GM18507 (cell line): ENCODE data around the gene TENM4.
"Not testable (repeated sequence)": the region's sequence is repeated elsewhere in the genome, so short reads cannot be mapped to it uniquely, and the experiment has no call there.

ENCODE experiments used
- DNase-seq: peaks from one replicate; pipeline ENCODE4 v3.0.0; 2011; ENCODE audit warnings: low read depth; ENCODE audit not compliant: insufficient read length; ENCODE audit errors: extremely low spot score
- FAIRE-seq: peaks from 2 replicates; lab custom pipeline; 2011; peaks lifted over from hg19 to GRCh38; lab: Jason Lieb, UNC

Gene TENM4

GRCh38 chr11:78834886-78835285, 605.9 kb downstream of the TENM4 start:
- FAIRE-seq (no peak), DNase-seq (no peak)

- no peak for DNase-seq
- no peak for FAIRE-seq
These were observed 607.6 kb downstream of the TENM4 start for GRCh38 chr11:78833237-78833636.

DNA sequence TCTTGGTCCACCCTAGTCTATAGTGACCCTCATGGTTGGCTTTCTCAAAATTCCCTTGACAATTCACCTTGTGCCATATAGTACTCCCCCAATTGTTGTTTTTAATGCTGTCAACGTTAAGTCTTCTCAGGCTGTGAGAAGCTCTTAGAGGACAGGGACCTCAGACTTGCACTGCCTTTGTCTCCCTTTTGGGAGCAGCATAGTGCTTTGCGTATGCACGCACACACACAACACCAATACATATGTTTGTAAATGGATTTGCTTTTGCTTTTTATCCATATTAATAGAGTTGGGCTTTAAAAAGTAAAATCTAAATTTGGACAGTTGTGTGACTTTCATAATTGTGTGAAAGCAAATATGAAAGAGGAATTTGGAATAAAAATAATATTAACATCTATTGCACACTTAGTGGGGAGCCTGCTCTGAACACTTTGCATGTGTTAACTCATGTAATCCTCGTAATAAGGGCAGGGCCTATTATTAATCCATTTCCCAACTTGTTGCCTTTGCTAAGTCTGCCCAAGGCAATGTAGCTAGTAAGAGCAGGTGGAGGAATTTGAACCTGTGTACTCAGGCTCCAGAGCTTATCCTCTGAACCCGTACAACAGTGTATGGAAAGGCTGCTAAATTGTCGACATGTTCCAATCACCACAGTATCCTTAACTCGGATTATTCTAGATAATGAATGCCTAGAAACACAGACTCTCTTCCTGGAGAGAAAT, 608.4 kb downstream of the TENM4 start:
- no peak for FAIRE-seq
- DNase-seq: no peak

DNA sequence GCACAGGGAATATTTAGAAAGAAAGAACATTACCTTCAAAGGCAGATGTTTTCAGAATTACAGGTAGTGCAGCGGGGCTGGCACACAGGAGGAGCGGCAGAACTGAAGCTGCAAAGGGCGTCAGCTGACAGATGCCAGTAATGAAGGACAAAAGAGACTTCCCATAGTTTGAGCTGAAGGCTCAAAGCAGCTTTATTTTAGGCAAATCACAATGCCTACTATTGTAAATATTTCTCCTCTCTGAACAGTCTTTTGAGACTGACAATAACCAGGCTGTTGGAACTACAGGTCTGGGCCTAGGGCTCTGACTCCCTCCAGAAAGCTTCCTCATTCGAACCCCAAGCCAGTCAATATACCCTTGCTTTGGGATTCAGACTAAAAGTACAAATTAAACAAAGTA, 609.3 kb downstream of the TENM4 start:
- no peak for DNase-seq
- no peak for FAIRE-seq

- DNase-seq (no peak), FAIRE-seq (no peak)
These were observed 610.5 kb downstream of the TENM4 start for GRCh38 chr11:78830277-78830819.

- no peak for FAIRE-seq
- DNase-seq: no peak
These were observed 611.7 kb downstream of the TENM4 start for GRCh38 chr11:78829146-78829545.

DNA sequence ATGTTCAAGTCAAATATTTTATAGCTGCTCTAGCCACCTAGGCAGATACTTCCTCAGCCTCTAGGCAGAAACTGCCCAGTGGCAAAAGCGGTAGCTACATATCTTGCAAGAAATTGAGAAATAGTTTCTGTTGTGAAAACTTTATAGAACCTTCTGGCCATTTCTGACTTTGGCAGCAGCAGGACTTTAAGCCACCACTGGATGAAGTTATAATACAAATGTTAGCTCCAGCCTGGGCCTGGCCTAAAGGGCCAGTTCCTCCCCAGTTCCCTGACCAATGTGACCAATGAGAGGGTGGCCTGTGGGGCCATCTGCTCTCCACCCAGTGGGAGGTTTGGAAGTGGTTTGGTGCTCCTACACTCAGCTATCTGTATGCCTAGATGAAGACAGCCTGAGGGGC, 612.2 kb downstream of the TENM4 start:
- no peak for FAIRE-seq
- DNase-seq: no peak

DNA sequence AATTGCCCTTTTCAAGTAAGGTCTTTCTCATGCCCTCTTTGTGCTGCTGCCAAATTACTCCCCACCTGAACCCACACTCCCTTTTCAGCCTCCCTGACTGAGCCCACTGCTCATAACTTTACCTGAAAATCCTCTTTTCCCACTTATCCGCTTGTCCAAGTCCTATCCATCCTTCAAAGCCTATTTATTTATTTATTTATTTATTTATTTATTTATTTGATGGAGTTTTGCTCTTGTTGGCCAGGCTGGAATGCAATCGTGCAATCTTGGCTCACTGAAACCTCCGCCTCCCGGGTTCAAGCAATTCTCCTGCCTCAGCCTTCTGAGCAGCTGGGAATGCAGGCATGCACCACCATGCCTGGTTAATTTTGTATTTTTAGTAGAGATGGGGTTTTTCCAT, 613.5 kb downstream of the TENM4 start:
- not testable (repeated sequence) for DNase-seq, FAIRE-seq

DNA sequence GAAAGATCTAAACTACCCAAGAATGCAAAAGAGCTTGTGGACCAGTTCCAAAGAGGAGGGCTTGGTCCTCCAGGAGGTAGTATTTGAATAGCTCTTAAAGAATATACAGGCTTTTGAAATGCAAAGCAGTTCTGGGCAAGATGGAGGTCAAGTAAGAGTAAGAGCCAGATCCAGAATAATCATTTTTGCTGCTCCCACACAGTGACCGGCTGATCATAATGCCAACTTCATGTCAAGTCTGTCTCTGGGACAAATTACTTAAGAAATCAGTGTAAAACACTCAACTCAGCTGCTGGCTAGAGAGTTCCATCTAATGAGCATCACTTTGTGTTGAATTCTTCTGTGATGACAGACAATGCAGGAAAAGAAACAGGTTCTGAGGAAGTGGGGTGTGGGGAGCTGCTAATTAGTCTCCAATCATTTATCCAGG, 615.2 kb downstream of the TENM4 start:
- FAIRE-seq (no peak), DNase-seq (no peak)

- FAIRE-seq: no peak
- DNase-seq: no peak
These were observed 617.2 kb downstream of the TENM4 start for GRCh38 chr11:78823588-78823987.

GRCh38 chr11:78822931-78823423, 617.9 kb downstream of the TENM4 start:
- DNase-seq (no peak), FAIRE-seq (no peak)

DNA sequence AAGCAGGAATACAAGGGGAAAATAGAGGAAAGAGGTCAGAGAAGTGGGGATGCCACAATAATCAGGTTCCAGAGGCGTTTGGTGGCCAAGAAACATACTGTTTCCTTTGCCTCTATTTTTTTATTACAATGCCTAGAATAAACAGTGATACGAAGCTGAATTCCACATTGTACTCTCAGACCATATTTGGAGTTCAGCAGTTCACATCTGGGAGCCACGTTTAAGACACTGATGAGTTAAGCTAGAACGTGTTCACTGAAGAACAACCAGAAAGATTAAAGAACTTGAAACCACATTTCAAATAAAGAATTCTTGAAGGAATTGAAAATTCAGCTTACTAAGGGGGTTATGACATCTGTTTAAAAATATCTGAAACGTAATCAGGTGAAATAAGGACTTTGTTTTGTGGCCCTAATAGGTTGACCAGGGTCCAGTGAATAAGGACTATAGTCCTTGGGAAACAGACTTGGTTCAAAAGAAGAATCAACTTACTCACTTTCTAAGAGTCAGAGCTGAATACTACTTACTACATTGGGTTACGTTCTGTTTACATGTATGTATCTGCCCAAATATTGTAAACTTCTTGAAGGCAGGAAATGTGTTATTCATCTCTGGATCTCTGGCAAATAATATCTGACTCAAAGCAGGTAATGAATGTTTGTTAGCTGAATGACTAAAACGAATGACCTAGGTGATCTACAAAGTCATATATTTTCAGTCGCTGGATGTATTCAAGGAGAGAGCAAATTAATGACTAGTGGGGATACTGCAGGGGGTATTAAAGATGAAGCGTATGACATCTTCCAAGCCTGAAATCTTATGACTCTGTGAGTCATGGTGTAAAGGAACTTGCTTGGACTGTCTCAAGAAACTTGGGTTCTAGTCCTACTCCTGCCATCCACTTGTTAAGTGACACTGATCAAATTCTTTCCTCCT, 619.2 kb downstream of the TENM4 start:
- DNase-seq (no peak), FAIRE-seq (no peak)

GRCh38 chr11:78820741-78821140, 620.1 kb downstream of the TENM4 start:
- FAIRE-seq: no peak
- no peak for DNase-seq

- FAIRE-seq: no peak
These were observed 622.6 kb downstream of the TENM4 start for GRCh38 chr11:78818201-78818600.

GRCh38 chr11:78815831-78816230, 625.0 kb downstream of the TENM4 start:
- no peak for DNase-seq
- no peak for FAIRE-seq

More at GRCh38 chr11:78818201-78818600, 622.6 kb downstream of the TENM4 start:
- DNase-seq: no peak

DNA sequence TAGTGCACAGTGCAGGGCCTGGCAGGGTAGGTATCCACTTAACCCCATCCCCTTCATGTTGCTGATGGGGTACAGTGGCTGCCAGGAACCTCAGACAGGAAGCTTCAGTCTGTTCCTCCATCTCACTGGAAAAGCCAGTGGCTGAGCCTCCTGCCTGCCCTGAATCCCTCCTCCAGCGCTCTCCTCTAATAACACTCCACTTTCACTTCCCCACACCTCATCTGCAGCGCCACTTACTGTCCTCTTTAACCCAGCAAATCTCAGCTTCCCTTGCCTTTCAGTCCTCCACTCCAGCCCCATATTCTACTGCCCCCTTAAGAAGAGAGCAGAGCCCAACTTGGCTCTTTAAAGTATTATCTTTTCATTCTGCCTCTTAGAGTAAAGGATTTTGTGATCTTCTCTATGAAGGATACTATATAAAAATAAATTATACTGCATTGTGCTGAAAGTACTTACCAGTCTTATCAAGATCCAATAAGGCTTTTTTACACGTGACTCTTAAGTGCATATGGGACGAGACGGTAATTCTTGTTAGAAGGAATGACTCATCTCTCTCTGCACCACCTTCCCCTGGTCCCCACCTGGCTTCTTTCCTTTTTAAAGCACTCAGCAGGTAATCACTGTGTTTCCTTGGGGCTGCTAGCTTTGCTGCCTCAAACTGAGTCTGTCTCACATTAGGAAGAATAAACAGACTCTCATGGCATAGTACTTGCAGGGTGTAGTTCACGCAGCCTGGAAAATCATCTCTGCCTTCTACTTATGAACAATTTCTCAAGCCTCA, 628.1 kb downstream of the TENM4 start:
- no peak for DNase-seq
- no peak for FAIRE-seq

- DNase-seq (no peak), FAIRE-seq (no peak)
These were observed 630.2 kb downstream of the TENM4 start for GRCh38 chr11:78810559-78811009.

- FAIRE-seq: no peak
- no peak for DNase-seq
These were observed 630.8 kb downstream of the TENM4 start for GRCh38 chr11:78809931-78810541.

DNA sequence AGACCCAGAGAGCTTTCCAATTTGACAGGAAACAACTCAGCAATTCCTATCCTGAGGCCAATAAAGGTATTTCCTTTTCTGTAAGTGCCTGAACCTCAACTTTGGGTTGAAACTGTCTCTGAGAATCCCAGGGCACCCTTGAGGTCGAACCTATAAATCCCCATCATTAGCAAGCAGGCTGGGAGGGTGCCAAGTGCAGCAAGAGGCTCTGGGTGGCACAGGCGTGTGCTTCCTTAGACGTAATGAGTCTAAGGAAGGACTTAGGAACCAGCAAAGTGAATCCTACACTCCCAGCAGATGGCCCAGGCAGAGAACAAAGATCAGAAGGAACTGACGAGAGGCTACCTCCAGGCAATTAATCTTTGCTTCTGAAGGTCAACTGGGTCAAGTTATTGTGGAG, 631.9 kb downstream of the TENM4 start:
- no peak for FAIRE-seq
- DNase-seq: no peak
